ENCODE results near the gene P3H3. TPM values are rescaled to one million over a fixed set of nuclear protein-coding genes. Genes with fewer than 3 reads are reported as not detected.

The P3H3 gene
- total and polyA plus RNA-seq, 2 donors (not counting 3 experiments of a cell fraction or from before 2014, with no cell fraction given) = 75.9 to 76.5 TPM

DNA sequence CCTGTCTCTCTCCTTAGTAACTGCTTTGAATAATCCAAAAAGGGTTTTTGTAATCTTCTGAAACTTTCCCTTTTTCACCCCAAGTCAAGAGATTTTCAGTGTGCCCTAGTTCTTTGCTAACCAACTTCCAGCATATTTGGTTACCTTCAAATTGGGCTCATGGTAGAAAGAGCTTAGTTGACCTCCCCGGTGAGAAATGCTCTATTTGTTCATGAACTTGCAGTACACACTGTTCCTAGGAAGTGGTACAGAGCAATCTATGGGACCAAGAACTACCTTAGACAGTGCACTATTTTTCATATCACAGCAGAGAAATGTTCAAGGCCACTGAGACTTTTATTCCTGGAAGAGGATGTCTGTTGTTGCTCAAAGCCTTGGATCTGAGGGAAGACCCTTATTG lies 25.4 kb downstream of the P3H3 start:
- dilution Hi-C loops (cut with MboI; ENCODE audit: extremely low pct_ligation_motif_present, low sequenced_read_pairs) = no loop called here
- no peak overlapping the region for H2AFZ ChIP-seq (ENCODE audit: low read depth, low read length)
- ChIA-PET POLR2A (interaction anchor here (1.5 to 3.2 kb wide), 3 partner anchors 14 to 19 kb away, joined by 3 to 48 read pairs (median 11); partner anchors contain the start of genes SPSB2 and TPI1), CTCF (interaction anchor here (0.9 to 4.6 kb wide), 4 partner anchors 15 to 100 kb away, joined by 5 to 30 read pairs (median 27); partner anchors contain the start of genes MLF2, SPSB2 and TPI1)
- H3K27ac ChIP-seq (ENCODE audit: insufficient read depth, low read depth, low read length) = peak overlapping the region; percentile 8
- peaks cover 42% of the 10 kb centered on the region for H3K79me2 ChIP-seq (ENCODE audit: control insufficient read depth, insufficient read depth, low read length)
- no peaks in the 10 kb centered on the region for H4K20me1 ChIP-seq (replicated peaks; ENCODE audit: control insufficient read depth, extremely low read depth, insufficient read depth, low read length)
- FAIRE-seq (no peak), DNase-seq (ENCODE audit: low read depth, low spot score) (no peak)
- H3K9me1 ChIP-seq (replicated peaks; ENCODE audit: control insufficient read depth, extremely low read depth, insufficient read depth, low read length) = no peaks in the 10 kb centered on the region
- H3K4me1 ChIP-seq (ENCODE audit: control insufficient read depth, extremely low read depth, insufficient read depth, low read length) = peaks cover 24% of the 10 kb centered on the region
- TF ChIP-seq, protein P1, sequence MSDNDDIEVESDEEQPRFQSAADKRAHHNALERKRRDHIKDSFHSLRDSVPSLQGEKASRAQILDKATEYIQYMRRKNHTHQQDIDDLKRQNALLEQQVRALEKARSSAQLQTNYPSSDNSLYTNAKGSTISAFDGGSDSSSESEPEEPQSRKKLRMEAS (IDR thresholded peaks at IDR 0.05; ENCODE audit: insufficient read depth, insufficient read length) = no peak
- TF ChIP-seq MYC (IDR thresholded peaks at IDR 0.05; ENCODE audit: low read depth, low read length) = no peak
- no peak for TF ChIP-seq FOS (IDR thresholded peaks at IDR 0.05; ENCODE audit: borderline replicate concordance, insufficient read depth, low read length)
- TF ChIP-seq JUN (IDR thresholded peaks at IDR 0.05; ENCODE audit: borderline replicate concordance, insufficient read depth, insufficient read length, low read depth) = no peak
- TF ChIP-seq, protein P2, sequence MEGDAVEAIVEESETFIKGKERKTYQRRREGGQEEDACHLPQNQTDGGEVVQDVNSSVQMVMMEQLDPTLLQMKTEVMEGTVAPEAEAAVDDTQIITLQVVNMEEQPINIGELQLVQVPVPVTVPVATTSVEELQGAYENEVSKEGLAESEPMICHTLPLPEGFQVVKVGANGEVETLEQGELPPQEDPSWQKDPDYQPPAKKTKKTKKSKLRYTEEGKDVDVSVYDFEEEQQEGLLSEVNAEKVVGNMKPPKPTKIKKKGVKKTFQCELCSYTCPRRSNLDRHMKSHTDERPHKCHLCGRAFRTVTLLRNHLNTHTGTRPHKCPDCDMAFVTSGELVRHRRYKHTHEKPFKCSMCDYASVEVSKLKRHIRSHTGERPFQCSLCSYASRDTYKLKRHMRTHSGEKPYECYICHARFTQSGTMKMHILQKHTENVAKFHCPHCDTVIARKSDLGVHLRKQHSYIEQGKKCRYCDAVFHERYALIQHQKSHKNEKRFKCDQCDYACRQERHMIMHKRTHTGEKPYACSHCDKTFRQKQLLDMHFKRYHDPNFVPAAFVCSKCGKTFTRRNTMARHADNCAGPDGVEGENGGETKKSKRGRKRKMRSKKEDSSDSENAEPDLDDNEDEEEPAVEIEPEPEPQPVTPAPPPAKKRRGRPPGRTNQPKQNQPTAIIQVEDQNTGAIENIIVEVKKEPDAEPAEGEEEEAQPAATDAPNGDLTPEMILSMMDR (IDR thresholded peaks at IDR 0.05; ENCODE audit: extremely low read depth in 1 of 2, insufficient read depth in 1 of 2, low read depth in 1 of 2, low read length in 2 of 2) = no peak
- TF ChIP-seq POLR2A (IDR thresholded peaks at IDR 0.05; ENCODE audit: low read depth, low read length) = no peak
- TF ChIP-seq GATA2 (IDR thresholded peaks at IDR 0.05; ENCODE audit: insufficient read depth, insufficient read length, low read depth, low read length) = no peak
- no peak for TF ChIP-seq EZH2 (IDR thresholded peaks at IDR 0.05; ENCODE audit: borderline replicate concordance, low read depth, low read length, severe bottlenecking)
- no peak for TF ChIP-seq POLR2AphosphoS5 (IDR thresholded peaks at IDR 0.05; ENCODE audit: insufficient read depth, low read depth, low read length)
- intact Hi-C loops (cut with micrococcal nuclease) = no loop called here
- peak overlapping the region; percentile 51 for H3K9ac ChIP-seq (replicated peaks; ENCODE audit: extremely low read depth, insufficient read depth, low read length)
- no peaks in the 10 kb centered on the region for H3K9me3 ChIP-seq (replicated peaks; ENCODE audit: control insufficient read depth, insufficient read depth, low read length)
- H3K4me3 ChIP-seq (replicated peaks in 1 of 3; ENCODE audit: insufficient read depth in 1 of 3, low read depth in 1 of 3, low read length in 3 of 3) = no peak overlapping the region
- peaks cover 21 to 29% of the 10 kb centered on the region in 2 experiments for H3K36me3 ChIP-seq (ENCODE audit: control insufficient read depth in 2 of 2, extremely low read depth in 1 of 2, insufficient read depth in 2 of 2, low read length in 2 of 2)
- peak overlapping the region; percentile 77 for H3K4me2 ChIP-seq (ENCODE audit: insufficient read depth, low read length)
- no peaks in the 10 kb centered on the region for H3K27me3 ChIP-seq (ENCODE audit: control insufficient read depth in 2 of 2, insufficient read depth in 2 of 2, low read length in 2 of 2)
- BruUV-seq (replicated peaks) = no TSS peak

Measured in endothelial cell of umbilical vein (primary cell).